CD4-positive, alpha-beta T cell treated with Interleukin-4 for 1 hour (primary cell): Measurements from ENCODE around the gene RCC1.
A peak's percentile ranks its signal among the peaks of the same experiment; 100 is the strongest.
"Not testable (repeated sequence)": the region's sequence is repeated elsewhere in the genome, so short reads cannot be mapped to it uniquely, and the experiment has no call there.

Experiments
- DNase-seq, 2 donors: peaks; one replicate each; pipeline ENCODE4 v3.0.0-alpha.2; 2020 to 2022

RCC1 gene

GRCh38 chr1:28505406-28506187 lies at the start of gene RCC1:
Gene RCC1, plus strand, starts transcription at chr1:28506043. Its CDS starts 23,824 bp downstream, at chr1:28529867.
- DNase-seq, result peak; percentile 98

- no peak for DNase-seq
Observed at GRCh38 chr1:28456078-28456477, 49.8 kb upstream of the RCC1 start.

GRCh38 chr1:28457678-28458077 lies 48.2 kb upstream of the RCC1 start:
- DNase-seq, result no peak

GRCh38 chr1:28458237-28459228 lies 47.3 kb upstream of the RCC1 start:
- DNase-seq, result no peak

GRCh38 chr1:28466226-28466778 lies 39.5 kb upstream of the RCC1 start:
- DNase-seq, result no peak

GRCh38 chr1:28470146-28470545 lies 35.7 kb upstream of the RCC1 start:
- DNase-seq, result no peak

- not testable (repeated sequence) for DNase-seq
Observed at GRCh38 chr1:28479497-28479896, 26.3 kb upstream of the RCC1 start.

GRCh38 chr1:28480308-28480707 lies 25.5 kb upstream of the RCC1 start:
- no peak for DNase-seq

- no peak for DNase-seq
Observed at GRCh38 chr1:28482138-28482537, 23.7 kb upstream of the RCC1 start.

- no peak for DNase-seq
Observed at GRCh38 chr1:28482702-28483101, 23.1 kb upstream of the RCC1 start.

- no peak for DNase-seq
Observed at GRCh38 chr1:28494737-28495136, 11.1 kb upstream of the RCC1 start.

- DNase-seq, result no peak
Observed at GRCh38 chr1:28499553-28499952, 6.3 kb upstream of the RCC1 start.

GRCh38 chr1:28501925-28502324 lies 3.9 kb upstream of the RCC1 start:
- DNase-seq, result no peak

- no peak for DNase-seq
Observed at GRCh38 chr1:28503117-28503516, 2.7 kb upstream of the RCC1 start.

- no peak for DNase-seq
Observed at GRCh38 chr1:28506907-28507246, 1.0 kb downstream of the RCC1 start.

- no peak for DNase-seq
Observed at GRCh38 chr1:28507247-28507645, 1.4 kb downstream of the RCC1 start.

GRCh38 chr1:28507646-28508434 lies 2.0 kb downstream of the RCC1 start:
- no peak for DNase-seq

- DNase-seq, result no peak
Observed at GRCh38 chr1:28508435-28508754, 2.6 kb downstream of the RCC1 start.

GRCh38 chr1:28509705-28510272 lies 3.9 kb downstream of the RCC1 start:
- no peak for DNase-seq

- DNase-seq, result no peak
Observed at GRCh38 chr1:28510273-28510969, 4.6 kb downstream of the RCC1 start.

- DNase-seq, result no peak
Observed at GRCh38 chr1:28510970-28511440, 5.2 kb downstream of the RCC1 start.
